T follicular helper cell (primary cell): Measurements from ENCODE around the gene SMIM43.
"Not testable (repeated sequence)": the region's sequence is repeated elsewhere in the genome, so short reads cannot be mapped to it uniquely, and the experiment has no call there.

Experiments used
- DNase-seq: peaks from one replicate; pipeline ENCODE4 v3.0.0-alpha.2; 2020; ENCODE audit warnings: low read depth

The SMIM43 gene

DNA sequence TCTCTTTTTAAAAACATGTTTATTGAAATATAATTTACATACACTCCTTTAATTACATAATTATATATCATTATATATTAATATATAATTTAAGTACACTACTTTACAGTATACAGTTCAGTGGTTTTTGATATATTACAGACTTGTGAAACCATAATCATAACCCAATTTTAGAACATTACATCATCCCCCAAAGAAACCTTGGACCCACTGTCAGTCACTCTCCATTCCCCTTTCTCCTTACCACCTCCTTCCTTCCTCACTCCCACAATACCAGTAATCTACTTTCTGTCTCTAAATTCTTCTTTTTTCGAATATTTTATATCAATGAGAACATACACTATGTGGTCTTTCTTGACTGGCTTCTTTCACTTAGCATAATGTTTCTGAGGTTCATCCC is 18.2 kb upstream of the SMIM43 start:
- no peak for DNase-seq

DNA sequence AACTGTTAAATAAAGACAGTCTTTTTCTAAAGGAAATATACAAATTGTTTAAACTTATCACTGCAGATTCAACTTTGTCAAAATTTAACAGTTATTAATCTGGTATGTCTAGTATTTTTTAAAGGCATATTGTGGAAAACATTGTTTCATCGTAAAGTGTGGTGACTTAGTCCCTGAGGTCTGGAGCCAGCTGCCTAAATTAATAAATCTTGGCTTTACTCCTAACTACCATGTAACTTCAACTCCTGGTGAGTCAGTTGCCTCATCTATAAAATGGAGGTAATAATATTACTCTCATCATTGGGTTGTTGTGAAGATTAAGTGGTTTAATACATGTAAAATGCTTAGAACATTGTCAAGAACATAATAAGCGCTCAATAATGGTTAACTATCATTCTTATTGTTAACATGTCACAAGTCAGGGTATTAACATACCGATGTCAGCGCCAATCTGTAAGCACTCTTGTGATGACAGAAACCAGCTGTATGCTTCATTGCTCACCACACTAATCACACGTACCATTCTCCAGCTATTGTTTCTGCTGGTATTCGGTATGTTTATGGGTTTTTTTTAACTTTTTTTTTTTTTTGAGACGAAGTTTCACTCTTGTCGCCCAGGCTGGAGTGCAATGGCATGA is 14.1 kb upstream of the SMIM43 start:
- DNase-seq = no peak

DNA sequence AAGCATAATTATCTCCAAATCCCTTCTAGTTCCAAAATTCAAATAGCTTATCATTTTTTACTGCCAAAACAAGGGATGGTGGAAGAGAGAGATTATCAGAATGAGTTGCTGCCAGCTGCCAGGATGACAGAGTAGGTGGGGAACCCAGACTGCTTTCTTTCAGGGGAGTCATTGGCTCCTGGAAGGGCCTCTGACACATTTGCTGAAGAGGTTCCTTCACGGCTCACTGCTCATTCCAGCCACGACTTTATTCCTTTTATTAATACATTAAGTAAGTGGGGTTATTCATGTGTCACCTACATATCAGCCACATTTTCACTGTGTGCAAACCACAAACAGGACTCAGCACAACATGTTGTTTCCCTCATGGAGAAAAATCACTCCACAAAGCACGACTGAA is 12.7 kb upstream of the SMIM43 start:
- no peak for DNase-seq

DNA sequence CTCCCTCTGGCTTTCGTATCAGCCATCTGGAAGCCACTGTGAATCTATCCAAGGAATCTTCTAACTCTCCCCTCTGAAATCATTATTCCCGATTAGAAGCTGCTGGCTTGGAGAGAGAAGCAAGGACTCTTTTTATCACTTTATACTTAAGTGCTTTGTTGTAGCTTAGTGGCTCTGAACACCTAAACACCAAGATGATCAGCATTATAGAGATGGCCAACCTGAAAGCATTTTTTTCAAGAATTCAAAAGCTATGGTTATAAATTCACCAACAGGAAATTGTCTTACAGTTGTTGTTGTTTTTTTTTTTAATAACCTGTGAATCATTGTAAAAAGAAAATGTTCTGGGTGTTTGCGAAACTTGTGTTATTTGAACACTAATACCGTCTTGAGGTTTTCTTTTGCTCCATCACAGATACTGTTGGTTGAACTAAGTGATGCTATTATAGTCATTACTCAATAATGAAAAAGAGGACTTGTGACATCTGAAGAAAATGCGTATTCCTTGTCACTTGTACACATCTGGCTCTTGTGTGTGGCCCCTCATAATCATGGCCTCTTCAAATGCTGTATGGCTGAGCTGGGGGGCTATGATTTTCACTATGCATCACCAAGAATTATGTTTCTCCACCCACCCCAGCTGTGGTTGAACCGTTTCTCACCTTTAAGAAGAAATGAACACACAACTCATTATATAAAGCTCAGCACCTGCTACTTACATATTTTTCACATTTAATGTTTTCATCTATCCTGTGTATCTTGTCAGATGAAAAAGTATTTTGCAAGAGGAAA is 11.8 kb upstream of the SMIM43 start:
- DNase-seq = no peak

DNA sequence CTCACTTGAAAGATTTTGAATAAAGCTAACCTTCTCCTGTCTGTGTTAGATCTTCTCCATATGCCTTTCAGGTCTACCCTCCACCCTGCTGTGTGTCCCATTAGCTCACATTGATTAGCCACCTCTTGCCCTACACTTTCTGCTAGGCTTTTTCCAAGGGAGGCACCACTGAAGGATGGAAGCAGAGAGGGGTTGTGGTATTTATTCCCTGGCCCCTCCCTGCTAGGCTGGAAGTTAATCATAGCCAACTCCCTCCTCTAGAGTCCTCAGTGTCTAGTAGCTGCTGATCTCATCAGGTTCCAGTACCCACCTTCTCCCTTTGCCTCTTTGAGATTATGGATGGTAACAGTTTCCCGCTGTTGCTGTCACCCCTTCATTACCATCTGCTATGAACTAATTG is 8.9 kb upstream of the SMIM43 start:
- DNase-seq = no peak

DNA sequence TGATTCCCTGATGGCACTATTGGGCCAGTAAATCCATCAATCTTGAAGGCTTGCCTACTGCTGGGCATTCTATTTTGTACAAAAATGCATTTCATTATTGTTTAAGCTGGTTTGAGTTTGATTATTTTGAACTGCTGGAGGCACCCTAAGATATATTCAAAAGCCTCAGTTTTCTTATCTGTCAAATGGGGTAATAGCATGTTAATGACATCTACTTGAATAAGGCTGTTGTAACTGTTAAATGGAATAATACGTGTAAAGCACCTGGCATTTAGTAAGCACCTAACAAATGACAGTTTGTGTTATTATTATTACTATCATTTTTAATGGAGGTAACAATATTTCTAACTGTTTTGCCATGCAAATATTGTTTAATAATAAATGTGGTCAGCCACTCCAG is 6.9 kb upstream of the SMIM43 start:
- no peak for DNase-seq

DNA sequence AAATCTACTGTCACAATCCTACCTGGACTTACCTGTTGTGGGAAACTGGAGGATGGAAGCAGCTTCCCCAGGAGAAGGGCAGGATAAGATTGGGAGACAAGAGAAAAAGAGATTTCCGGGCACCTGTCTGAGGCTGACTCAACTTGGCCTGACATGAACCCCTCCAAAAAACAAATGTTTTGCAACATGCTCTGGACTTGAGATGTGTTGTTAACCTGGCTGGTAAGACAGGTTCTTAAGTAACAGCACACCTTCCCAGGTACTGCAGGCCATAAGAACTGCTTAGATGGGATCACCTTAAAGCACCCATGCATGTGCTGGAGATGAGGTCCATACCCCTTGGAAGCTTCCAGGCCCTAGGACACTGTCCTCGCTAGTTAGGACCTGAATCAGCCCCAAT is 4.4 kb upstream of the SMIM43 start:
- no peak for DNase-seq

DNA sequence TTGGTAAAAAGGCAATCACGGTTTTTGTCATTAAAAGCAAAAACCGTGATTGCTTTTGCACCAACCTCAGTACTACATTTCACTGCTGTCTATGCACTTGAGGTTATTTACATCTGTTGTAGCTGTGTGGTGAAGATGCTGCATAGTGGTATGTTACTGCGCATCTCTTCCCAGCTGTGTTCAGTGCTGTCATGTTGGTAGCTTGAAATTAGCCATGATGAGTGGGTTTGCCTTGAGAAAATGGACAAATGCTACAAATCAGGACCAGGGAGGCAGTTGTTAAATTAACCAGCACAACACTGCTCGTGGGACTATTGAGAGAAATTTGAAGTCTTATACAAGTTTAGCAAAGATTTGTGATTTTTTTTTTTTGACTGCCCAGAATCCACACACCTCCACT is 2.2 kb upstream of the SMIM43 start:
- no peak for DNase-seq

DNA sequence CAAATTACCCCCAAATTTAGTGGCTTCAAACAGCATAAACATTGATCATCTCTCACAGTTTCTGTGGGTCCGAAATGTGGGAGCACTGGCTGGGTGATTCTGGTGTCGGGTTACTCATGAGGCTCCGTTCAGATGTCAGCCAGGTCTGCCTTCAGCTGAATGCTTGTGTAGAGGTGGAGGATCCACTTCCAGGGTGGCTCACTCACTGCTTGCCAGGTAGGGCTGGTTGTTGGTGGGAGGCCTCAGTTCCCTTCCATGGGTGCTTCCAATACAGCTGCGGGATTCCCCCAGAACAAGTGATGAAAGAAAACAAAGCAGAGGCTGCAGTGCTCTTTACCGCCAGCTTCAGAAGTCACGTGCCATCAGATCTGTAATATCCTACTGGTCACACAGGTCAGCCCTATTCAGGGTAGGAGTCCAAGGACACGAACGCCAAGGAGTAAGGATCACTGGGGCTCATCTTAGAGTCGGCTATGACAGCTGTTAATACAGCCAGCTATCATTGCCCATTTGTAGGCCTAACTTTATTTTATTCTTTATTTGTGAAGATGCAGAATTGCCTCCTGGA is 1.1 kb upstream of the SMIM43 start:
- DNase-seq = no peak

DNA sequence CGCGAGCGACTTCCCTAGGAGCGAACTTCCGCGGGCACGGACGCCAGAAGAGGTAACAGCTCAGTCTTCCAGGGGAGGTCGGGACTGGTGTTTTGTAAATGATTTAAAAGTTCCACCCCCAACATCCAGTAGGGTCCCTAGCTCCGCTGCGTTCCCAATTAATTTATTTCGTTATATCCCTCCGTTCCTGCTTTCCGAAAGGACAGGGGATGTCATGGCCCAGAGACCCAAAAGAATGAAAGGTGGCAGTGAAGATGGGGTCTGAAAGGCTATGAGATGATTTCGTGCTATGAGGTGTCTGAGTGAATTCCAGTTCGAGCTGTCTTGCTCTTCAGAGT is 373 bp upstream of the SMIM43 start:
- DNase-seq = no peak

DNA sequence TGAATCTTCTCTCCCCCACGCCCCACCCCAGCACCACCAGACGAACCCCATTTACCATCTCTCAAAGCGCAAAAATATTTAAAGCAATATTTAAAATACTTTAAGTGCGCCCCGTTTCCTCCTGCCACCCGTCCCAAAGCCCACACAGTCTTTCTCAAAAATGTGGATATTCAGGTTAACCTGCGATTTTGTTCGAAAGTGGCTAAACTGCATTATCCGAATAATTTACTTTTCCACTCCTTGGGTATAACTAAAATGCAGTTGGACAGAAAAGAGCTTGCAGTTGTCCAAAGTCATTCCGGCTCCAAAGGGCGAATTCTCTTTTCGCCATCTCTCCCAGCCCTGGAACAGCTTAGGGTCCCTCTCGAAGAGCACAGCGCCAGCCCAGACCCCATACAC is 662 bp downstream of the SMIM43 start:
- no peak for DNase-seq

DNA sequence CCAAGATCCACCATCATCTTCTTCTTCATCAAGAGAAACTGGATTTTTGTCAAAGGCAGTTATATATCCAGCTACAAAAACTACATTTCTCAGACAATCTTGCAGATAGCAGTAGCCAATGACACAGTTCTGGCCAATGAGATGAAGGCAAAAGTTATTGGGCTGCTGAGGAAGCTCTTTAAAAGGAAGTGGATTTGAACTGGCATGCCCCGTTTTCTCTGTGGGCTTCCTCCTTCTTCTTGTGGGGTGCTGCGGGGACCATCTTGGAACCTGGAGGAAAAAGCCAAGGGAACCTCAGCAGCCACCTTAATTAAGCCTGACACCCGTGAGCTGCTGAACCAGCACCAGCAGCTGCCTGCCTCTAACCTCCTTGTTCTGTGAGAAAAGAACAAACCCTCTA is 4.8 kb downstream of the SMIM43 start:
- no peak for DNase-seq

DNA sequence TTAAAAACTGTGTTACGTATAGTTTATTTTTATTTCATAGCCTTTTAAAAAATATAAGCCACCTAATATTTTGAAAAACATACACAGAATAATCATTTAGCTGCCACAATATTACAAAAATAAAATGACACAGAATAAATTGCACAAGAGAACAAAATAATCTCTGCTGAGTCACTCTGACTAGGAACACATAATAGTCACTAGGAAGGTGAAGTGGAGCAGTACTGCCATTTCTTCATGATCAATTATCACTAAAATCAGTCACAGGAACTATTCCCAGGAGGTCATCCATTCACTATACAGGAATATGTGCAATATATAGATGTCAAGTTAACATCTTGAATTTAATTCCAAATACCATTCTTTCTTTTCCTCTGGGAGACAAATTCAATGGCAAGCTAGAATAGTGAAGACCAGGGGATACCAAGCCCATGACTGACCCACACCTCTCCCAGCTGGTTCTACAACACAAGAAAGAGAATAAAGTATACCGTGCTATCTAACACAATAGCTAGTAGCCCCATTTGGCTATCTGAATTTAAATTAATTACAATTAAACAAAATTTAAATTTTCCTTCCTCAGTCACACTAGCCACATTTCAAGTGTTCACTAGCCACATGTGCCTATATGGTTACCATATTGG is 5.9 kb downstream of the SMIM43 start:
- DNase-seq = no peak

DNA sequence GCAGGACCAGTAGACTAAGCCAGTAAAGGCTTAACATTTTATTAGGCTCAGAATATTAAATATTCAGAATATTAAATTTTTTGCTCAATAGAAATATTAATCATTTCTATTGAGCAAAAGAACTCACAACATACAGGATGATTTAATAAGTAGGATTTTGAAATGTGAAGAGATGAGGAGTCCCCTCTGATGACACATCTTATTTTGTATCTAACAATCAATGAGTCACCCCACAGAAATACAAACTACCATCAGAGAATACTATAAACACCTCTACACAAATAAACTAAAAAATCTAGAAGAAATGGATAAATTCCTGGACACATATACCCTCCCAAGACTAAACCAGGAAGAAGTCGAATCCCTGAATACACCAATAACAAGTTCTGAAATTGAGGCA is 12.8 kb downstream of the SMIM43 start:
- DNase-seq = not testable (repeated sequence)

DNA sequence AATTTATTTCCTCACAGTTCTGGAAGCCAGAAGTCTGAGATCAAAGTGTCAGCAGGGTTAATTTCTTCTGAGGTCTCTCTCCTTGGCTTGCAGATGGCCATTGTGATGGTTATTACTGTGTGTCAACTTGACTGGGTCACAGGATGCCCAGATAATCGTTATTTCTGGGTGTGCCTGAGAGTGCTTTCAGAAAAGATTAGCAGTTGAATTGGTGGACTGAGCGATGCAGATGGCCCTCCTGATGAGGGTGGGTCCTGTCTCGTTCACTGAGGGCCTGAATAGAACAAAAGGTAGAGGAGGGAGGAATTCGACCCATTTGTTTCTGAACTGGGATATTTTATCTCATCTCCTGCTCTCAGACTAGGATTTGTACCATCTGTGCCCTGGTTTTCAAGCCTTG is 15.7 kb downstream of the SMIM43 start:
- DNase-seq = no peak

DNA sequence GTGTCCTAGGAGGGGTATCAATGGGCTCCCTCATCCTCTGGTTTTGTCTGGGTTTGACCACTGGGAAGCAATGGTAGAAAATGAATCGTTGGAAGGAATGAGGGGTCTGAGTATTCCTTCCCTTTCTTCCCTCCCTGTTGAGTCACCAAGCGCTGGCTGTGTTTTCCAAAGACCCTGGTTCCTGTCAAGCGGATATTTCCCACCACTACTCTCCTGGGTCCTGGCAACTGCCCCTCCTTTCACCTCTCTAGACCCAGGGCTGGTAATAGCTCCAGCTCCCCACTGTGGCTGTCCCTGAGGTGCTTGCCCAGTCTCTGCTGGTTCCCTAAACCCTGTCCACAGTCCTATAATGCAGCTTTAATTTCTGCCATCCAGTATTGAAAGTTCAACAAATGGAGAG is 22.2 kb downstream of the SMIM43 start:
- DNase-seq = no peak

DNA sequence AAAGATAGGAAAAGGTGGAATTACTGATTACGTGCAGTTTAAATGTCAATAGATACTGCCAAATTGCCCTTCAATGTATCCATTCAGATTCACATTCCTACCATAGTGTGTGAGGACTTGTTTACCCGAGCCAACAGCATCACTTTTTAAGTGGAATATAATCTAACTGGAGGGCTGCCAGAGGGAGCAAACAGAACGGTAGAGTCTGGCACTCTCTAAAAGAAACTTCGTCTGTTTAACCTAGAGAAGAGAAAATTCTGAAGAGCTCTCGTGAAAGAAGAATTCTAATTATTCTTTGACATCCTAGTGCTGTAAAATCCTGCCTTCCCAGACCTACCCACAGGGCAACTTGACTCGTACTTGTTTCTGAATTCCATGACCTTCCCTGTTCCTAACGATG is 23.2 kb downstream of the SMIM43 start:
- DNase-seq = no peak

DNA sequence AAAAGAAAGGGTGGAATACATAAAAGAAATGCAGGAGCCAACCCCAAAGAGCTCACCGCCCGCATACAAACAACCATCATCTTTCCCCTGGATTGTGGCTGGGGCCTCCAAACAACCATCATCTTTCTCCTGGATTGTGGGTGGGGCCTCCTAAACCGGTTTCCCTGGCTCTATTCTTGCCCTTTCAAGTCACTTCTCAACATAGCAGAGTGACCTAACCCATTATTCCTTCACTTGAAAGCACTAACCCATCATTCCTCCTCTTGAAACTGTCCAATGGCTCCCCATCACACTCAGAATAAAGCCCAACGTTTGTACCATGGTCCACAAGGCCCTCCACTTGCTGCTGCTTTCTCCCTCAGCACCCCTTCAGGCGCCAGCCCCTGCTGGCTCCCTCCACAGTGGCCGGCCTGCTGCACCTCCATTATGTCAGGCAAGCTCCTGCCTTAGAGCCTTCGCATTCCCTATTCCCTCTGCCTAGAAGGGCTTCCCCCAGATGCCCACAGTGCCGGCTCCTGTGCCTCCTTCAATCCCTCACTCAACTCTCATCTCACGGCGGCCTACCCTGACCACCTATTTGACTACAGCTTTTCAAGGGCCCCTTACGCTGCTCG is 24.1 kb downstream of the SMIM43 start:
- no peak for DNase-seq

DNA sequence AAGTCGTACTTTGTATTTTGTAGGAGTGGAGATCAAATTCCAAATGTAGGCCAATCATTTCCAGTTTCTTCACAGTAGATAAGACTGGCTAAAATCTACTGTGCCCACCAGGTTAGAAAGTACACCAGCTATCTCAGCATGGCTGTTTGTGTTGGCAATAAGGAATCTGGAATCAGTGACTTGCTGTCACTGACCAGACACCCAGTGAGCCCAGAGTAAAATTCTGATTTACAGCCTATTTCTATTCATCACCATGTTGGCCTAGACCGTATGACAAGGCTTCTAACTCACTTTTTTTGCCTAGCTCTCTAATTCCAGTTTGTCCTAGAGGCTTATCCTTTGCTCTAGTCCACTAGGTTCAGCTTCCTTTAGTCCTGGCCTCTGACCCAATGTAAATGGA is 25.4 kb downstream of the SMIM43 start:
- DNase-seq = no peak

DNA sequence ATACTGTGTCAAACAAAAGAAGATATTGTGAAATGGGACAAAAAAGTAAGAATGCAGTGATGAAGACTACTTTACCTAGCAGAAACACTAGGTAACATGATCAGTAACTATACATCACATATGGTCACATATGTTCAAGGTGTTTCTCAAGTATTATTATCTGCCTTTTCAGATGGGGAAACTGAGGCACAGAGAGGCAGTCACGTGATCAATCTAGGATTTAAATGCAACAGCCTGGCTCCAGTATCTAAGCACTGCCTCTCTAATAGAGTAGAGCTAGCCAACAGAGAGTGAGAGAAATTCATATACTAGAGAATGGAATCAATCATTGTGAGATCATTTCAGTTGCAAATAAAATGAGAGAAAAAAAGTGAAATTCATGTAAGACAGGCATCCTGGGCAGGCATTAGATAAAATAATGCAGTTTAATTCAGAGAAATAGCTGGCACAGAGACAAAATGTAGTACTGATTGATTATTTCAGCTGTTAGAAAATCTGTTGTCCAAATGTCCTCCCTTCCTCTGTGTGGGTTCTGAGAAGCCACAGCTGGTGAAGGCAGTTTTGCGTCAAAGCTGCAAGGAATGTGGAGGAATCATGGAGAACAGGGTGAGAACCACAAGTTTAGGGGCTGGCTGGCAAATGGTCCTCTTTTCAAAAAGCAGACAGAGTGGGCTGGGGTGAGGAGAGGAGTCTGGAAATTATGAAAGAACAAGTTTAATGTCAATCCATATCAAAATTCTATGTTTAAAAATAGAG is 26.0 kb downstream of the SMIM43 start:
- no peak for DNase-seq

DNA sequence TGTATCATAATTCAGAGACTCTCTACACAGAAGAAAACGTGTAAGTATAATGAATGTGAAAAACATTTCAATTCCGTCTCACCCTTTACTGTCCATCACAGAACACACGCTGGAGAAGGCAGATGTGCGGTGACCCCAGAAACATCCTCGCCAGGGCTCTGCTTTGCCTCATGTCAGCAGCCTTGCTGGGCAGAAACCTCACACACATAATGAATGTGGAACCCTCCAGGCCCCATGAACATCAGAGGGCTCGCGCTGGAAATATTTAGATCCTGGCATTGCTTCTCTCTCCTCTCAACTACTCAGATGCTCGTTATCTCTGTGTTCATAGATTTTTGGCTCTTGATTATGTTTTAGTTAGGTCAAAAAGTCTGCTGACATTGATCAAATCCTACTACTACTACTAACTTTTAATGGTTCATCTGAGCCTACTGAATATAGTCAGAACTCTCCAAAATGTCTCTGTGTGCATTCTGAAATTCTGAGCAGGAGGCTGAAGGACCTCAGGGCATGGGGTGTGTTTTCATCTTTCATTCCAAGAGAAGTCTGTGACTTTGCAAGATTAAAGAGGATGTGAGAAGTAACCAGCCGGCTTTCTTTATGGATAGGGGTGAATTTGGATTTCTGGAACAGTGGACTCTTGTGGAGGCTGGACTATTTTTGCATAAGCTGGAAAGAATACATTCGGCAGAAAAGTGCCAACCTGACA is 27.0 kb downstream of the SMIM43 start:
- no peak for DNase-seq
